Thoracic aorta (tissue), 2 donors: ENCODE measurements around the gene AMMECR1. TPM values are rescaled to one million over a fixed set of nuclear protein-coding genes. Genes with fewer than 3 reads are reported as not detected.
A peak's percentile ranks its signal among the peaks of the same experiment; 100 is the strongest.
"Not testable (repeated sequence)": the region's sequence is repeated elsewhere in the genome, so short reads cannot be mapped to it uniquely, and the experiment has no call there.

Source experiments
- ATAC-seq: fragments of 150-250 bp; one replicate; pipeline ENCODE4 v1.8.0; 2017; ENCODE audit warnings: low read depth; ENCODE audit not compliant: insufficient number of reproducible peaks, low FRiP score
- DNase-seq: peaks from one replicate; pipeline ENCODE4 v3.0.0-alpha.2; 2020; ENCODE audit warnings: low spot score
- H3K27ac ChIP-seq, 2 donors: fragments of 200-600 bp; sonication (generic); 1 replicate in 1 of 2; 2 replicates in 1 of 2; pipeline ENCODE4 v1.5.1; 2016; ENCODE audit warnings: mild to moderate bottlenecking in 2 of 2, moderate library complexity in 2 of 2
- H3K27me3 ChIP-seq: fragments of 200-600 bp; sonication (generic); replicated peaks from 2 replicates; pipeline ENCODE4 v1.6.0; 2016; ENCODE audit warnings: mild to moderate bottlenecking; ENCODE audit not compliant: insufficient read depth
- H3K36me3 ChIP-seq: fragments of 200-600 bp; sonication (generic); one replicate; pipeline ENCODE4 v1.5.1; 2016
- H3K4me1 ChIP-seq, 2 donors: fragments of 200-600 bp; sonication (generic); 1 replicate in 1 of 2; 2 replicates in 1 of 2; pipeline versions ENCODE4 v1.5.1 to v1.6.0; 2016; ENCODE audit warnings: low read depth in 2 of 2, mild to moderate bottlenecking in 1 of 2; ENCODE audit not compliant: control insufficient read depth in 1 of 2
- H3K4me3 ChIP-seq: fragments of 200-600 bp; sonication (generic); 2 replicates; pipeline ENCODE4 v1.5.1; 2016; ENCODE audit warnings: mild to moderate bottlenecking
- H3K9me3 ChIP-seq: fragments of 200-600 bp; sonication (generic); 2 replicates; pipeline ENCODE4 v1.5.1; 2016
- total RNA-seq, 2 donors: library from RNA; depleted of rRNA; stranded (reverse); fragments of >200 nt; gene quantifications; one replicate each; pipeline versions ENCODE4 v1.1.0 to v1.2.3, GENCODE V29; 2016
- TF ChIP-seq, protein P1 (sequence below): fragments of 200-600 bp; sonication (generic); IDR thresholded peaks from one replicate; pipeline ENCODE4 v1.5.1; 2019; ENCODE audit warnings: antibody characterized with exemption

AMMECR1 gene
- total RNA-seq, 2 donors from 2014 or later: 3.0 to 8.5 TPM

DNA sequence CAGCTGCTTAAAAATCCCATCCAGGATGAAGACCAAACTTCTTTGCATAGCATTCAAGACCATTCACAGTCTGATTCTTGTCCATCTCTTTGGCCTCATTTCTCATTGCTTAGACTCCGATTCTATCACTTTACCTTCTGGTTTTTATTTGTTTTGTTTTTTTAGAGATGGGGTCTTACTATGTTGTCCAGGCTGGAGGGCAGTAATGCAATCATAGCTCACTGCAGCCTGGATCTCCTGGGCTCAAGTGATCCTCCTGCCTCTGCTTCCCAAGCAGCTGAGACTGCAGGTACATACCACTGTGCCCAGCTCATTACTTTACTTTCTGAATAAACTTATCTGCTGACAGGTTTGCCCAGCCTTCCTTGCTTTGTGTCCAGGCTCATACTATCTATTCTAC lies 162.1 kb downstream of the AMMECR1 start:
- H3K4me3 ChIP-seq: no peak overlapping the region
- no peaks in the 10 kb centered on the region for H3K36me3 ChIP-seq
- H3K4me1 ChIP-seq: peaks cover 0 to 2% of the 10 kb centered on the region in 2 donors
- no peaks in the 10 kb centered on the region for H3K27me3 ChIP-seq
- TF ChIP-seq, protein P1, sequence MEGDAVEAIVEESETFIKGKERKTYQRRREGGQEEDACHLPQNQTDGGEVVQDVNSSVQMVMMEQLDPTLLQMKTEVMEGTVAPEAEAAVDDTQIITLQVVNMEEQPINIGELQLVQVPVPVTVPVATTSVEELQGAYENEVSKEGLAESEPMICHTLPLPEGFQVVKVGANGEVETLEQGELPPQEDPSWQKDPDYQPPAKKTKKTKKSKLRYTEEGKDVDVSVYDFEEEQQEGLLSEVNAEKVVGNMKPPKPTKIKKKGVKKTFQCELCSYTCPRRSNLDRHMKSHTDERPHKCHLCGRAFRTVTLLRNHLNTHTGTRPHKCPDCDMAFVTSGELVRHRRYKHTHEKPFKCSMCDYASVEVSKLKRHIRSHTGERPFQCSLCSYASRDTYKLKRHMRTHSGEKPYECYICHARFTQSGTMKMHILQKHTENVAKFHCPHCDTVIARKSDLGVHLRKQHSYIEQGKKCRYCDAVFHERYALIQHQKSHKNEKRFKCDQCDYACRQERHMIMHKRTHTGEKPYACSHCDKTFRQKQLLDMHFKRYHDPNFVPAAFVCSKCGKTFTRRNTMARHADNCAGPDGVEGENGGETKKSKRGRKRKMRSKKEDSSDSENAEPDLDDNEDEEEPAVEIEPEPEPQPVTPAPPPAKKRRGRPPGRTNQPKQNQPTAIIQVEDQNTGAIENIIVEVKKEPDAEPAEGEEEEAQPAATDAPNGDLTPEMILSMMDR: no peak
- no peak overlapping the region for H3K27ac ChIP-seq
- ATAC-seq (no peak), DNase-seq (no peak)
- no peaks in the 10 kb centered on the region for H3K9me3 ChIP-seq

DNA sequence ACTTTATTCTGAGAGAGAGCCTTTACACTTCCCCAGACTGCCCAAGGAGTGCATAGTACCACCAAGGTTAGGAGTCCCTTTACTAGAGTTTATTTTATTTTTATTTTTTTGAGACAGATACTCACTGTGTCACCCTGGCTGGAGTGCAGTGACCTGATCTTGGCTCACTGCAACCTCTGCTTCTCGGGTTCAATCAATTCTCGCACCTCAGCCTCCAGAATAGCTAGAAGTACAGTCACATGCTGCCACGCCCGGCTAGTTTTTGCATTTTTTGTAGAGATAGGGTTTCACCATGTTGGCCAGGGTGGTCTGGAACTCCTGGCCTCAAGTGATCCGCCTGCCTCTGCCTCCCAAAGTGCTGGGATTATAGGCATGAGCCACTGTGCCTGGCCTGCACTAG lies 163.6 kb downstream of the AMMECR1 start:
- H3K9me3 ChIP-seq, H3K4me1 ChIP-seq, H3K36me3 ChIP-seq, DNase-seq, ATAC-seq, H3K4me3 ChIP-seq, H3K27me3 ChIP-seq, H3K27ac ChIP-seq: not testable (repeated sequence)

- H3K36me3 ChIP-seq: no peaks in the 10 kb centered on the region
- H3K4me1 ChIP-seq: no peaks in the 10 kb centered on the region
- H3K27ac ChIP-seq: no peak overlapping the region
- ATAC-seq: no peak
- H3K9me3 ChIP-seq: no peaks in the 10 kb centered on the region
- no peak overlapping the region for H3K4me3 ChIP-seq
- no peaks in the 10 kb centered on the region for H3K27me3 ChIP-seq
- DNase-seq: no peak
- TF ChIP-seq, protein P1: no peak
These were observed 164.0 kb downstream of the AMMECR1 start for GRCh38 chrX:110153896-110154295.

GRCh38 chrX:110153244-110153643 lies 164.6 kb downstream of the AMMECR1 start:
- H3K27ac ChIP-seq: no peak overlapping the region
- no peaks in the 10 kb centered on the region for H3K27me3 ChIP-seq
- ATAC-seq (no peak), DNase-seq (no peak)
- no peaks in the 10 kb centered on the region for H3K4me1 ChIP-seq
- no peaks in the 10 kb centered on the region for H3K9me3 ChIP-seq
- no peak overlapping the region for H3K4me3 ChIP-seq
- TF ChIP-seq, protein P1: no peak
- no peaks in the 10 kb centered on the region for H3K36me3 ChIP-seq

GRCh38 chrX:110146521-110146920 lies 171.4 kb downstream of the AMMECR1 start:
- Histone ChIP-seq H3K4me3 (no peak overlapping the region), H3K36me3 (no peaks in the 10 kb centered on the region), H3K9me3 (no peaks in the 10 kb centered on the region), H3K4me1 (peaks cover 0 to 38% of the 10 kb centered on the region in 2 donors), H3K27me3 (no peaks in the 10 kb centered on the region), H3K27ac (peak overlapping the region in 1 of 2 donors; percentile 77)
- no peak for ATAC-seq
- TF ChIP-seq, protein P1: peak; percentile 44
- DNase-seq: no peak

DNA sequence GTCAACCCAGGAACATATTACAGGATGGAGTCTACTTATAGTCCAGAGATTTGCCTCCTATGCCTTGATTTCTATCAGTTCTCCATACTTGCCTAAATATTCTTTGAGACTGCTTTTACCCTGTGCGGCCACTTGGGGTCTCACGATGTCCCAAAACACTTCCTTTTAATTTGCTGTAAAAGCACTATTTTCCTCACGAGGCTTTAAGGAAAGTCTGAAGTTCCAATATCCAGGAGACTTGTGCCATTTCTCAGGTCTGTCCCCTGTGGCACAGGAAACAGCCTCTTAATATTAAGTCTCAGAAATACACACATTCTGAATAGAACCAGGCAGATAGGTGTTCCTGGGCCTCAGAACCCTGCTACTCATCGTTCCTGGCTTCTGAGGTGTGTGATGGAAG lies 172.0 kb downstream of the AMMECR1 start:
- H3K9me3 ChIP-seq: no peaks in the 10 kb centered on the region
- no peak for ATAC-seq
- H3K27ac ChIP-seq: peak overlapping the region in 1 of 2 donors; percentile 77
- H3K27me3 ChIP-seq: no peaks in the 10 kb centered on the region
- DNase-seq: no peak
- H3K4me3 ChIP-seq: no peak overlapping the region
- H3K4me1 ChIP-seq: peaks cover 0 to 38% of the 10 kb centered on the region in 2 donors
- no peaks in the 10 kb centered on the region for H3K36me3 ChIP-seq
- TF ChIP-seq, protein P1: peak; percentile 35
